Skeletal muscle tissue (tissue), 4 donors: ENCODE results near the gene COL19A1. TPM values are rescaled to one million over a fixed set of nuclear protein-coding genes. Genes with fewer than 3 reads are reported as not detected.

ENCODE experiments used
- H3K27ac ChIP-seq: one replicate; pipeline ENCODE4 v1.7.0; 2013; ENCODE audit warnings: mild to moderate bottlenecking, low read depth, low read length, inconsistent platforms
- H3K27me3 ChIP-seq, 3 donors: one replicate each; pipeline ENCODE4 v1.7.0; 2013; ENCODE audit warnings: low read length in 3 of 3; ENCODE audit not compliant: control insufficient read depth in 3 of 3, insufficient read depth in 3 of 3
- H3K36me3 ChIP-seq, 3 donors: one replicate each; pipeline ENCODE4 v1.7.0; 2013; ENCODE audit warnings: low read length in 3 of 3; ENCODE audit not compliant: control insufficient read depth in 3 of 3, insufficient read depth in 3 of 3
- H3K4me1 ChIP-seq, 3 donors: one replicate each; pipeline ENCODE4 v1.7.0; 2013; ENCODE audit warnings: low read length in 3 of 3, mild to moderate bottlenecking in 3 of 3; ENCODE audit not compliant: control insufficient read depth in 3 of 3, insufficient read depth in 3 of 3
- H3K4me3 ChIP-seq, 3 donors: one replicate each; pipeline ENCODE4 v1.7.0; 2013; ENCODE audit warnings: low read length in 3 of 3
- H3K9ac ChIP-seq, 3 donors: one replicate each; pipeline ENCODE4 v1.7.0; 2013; ENCODE audit warnings: low read length in 3 of 3, mild to moderate bottlenecking in 3 of 3, moderate library complexity in 2 of 3, low read depth in 1 of 3
- H3K9me3 ChIP-seq, 3 donors: one replicate each; pipeline ENCODE4 v1.7.0; 2013; ENCODE audit warnings: low read length in 3 of 3; ENCODE audit not compliant: control insufficient read depth in 3 of 3
- total RNA-seq: library from RNA; depleted of rRNA; stranded (reverse); fragments of >200 nt; gene quantifications from one replicate; pipeline ENCODE4 v1.2.3, GENCODE V29; 2014
- donor health status: Osteomylitis.

The COL19A1 gene
- total RNA-seq, 1 donor from 2014 or later: 10.4 TPM

DNA sequence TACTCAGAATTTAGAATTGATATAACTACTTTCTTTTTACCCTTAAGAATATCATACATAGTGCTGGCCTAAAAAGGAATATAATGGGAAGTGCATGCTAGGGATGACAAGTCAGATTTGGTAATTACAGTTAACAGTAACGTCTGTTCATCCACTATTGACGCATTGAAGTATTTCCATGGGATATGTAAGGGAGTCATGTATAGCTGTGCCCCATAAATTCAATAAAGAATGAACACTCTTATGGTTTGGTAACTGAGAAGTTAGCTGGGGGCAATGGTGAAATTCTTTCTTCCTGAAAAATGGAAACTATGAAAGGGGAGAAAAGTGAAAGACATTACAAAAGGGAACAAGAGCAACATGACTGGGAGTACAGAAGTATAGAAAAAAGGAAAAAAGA lies 2.6 kb upstream of the COL19A1 start:
- no peak overlapping the region for H3K9ac ChIP-seq

DNA sequence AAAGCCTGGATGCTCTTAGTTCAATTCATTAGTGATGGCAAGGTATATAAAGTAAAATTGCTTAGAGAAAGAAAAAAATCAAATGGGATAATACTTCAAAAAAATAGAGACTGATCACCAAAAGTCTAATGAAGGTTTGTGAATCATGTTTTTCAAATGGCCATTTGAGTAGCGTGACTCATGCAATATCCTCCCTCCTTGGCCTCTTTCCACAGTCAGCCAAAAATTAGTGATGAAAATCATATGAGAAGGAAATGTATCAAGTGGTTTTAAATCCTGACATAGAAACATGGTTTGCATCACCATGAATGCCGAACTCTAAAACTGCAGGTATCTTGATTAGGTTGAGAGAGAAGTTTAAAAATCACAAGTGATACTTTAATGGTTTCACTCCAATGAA lies 1.2 kb upstream of the COL19A1 start:
- H3K4me1 ChIP-seq: peaks cover 6 to 15% (median 8%) of the 10 kb centered on the region in 3 donors
- H3K4me3 ChIP-seq: no peak overlapping the region
- H3K9ac ChIP-seq: no peak overlapping the region
- no peak overlapping the region for H3K27ac ChIP-seq
- no peaks in the 10 kb centered on the region for H3K36me3 ChIP-seq
- H3K9me3 ChIP-seq: no peaks in the 10 kb centered on the region
- no peaks in the 10 kb centered on the region for H3K27me3 ChIP-seq

More for the DNA sequence above, 2.6 kb upstream of the COL19A1 start:
- H3K4me3 ChIP-seq: no peak overlapping the region
- H3K27ac ChIP-seq: no peak overlapping the region
- peaks cover 0 to 3% (median 0%) of the 10 kb centered on the region in 3 donors for H3K9me3 ChIP-seq
- no peaks in the 10 kb centered on the region for H3K27me3 ChIP-seq
- H3K4me1 ChIP-seq: peaks cover 6 to 15% (median 8%) of the 10 kb centered on the region in 3 donors
- H3K36me3 ChIP-seq: no peaks in the 10 kb centered on the region

DNA sequence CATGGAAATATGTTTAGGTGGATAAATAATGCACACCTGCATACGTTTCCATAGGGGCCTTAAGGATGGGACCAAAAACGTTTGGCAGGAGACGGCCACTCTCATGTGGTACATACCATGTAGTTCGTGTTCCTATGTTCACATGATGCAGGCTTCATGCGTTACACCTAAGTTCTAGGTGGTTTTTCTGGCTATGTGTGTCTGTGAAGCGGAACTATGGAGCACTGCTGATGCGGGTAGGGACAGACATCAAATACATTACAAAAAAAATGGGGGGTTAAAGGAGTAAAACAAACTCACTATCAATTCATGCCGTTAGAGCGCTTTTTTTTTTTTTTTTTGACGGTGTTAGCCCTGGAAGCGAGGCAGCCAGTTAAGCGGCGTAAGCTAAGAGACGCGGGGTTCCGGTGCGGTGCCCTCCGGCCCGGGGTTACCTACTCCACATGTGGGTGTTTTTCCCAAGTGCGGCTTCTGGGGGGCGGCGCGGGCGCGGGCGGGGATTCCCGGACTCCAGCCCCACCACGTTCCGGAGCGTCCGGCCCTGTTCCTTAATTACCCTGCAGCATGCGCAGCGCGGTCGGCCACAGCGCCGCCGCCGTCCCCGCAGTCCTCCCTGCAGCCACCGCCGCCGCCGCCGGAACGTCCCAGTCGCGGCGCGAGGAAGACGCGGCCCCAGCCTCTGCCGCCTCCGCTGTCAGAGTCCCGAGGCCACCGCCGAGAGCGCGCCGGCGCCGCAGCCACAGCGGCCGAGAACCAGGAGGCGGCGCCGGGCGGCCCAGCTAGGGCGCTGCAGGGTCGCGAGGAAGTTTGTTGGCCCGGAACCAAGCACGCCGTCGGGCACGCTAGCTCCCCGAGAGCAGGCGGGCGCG lies 648 bp downstream of the COL19A1 start:
- Histone ChIP-seq H3K9ac (peak overlapping the region; percentile 72 to 78 (median 77)), H3K27me3 (no peaks in the 10 kb centered on the region), H3K27ac (peak overlapping the region; percentile 33)

DNA sequence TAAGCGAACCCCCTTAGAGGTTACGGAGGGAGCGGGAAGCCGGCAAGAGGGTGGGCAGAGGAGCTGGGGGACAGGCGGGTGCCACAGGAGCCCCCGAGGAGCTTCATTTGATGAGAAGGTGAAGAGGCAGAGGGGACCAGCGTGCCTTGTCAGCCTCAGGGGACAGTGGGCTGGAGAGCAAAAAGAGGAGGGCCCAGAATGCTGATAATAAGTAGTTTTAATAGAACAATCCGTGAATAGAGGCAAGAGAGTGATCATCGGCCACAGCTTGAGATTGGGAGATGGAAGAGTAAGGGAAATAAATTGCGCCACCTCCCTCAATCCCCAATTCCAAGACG lies 1.3 kb downstream of the COL19A1 start:
- H3K9ac ChIP-seq: peak overlapping the region; percentile 72 to 78 (median 77)
- H3K4me1 ChIP-seq: peaks cover 6 to 15% (median 8%) of the 10 kb centered on the region in 3 donors
- no peaks in the 10 kb centered on the region for H3K36me3 ChIP-seq
- H3K27ac ChIP-seq: peak overlapping the region; percentile 33
- peak overlapping the region; percentile 69 to 73 (median 70) for H3K4me3 ChIP-seq
- no peaks in the 10 kb centered on the region for H3K9me3 ChIP-seq
- H3K27me3 ChIP-seq: no peaks in the 10 kb centered on the region

More for the DNA sequence above, 648 bp downstream of the COL19A1 start:
- Histone ChIP-seq H3K4me1 (peaks cover 6 to 15% (median 8%) of the 10 kb centered on the region in 3 donors), H3K9me3 (no peaks in the 10 kb centered on the region), H3K4me3 (peak overlapping the region; percentile 69 to 83 (median 70)), H3K36me3 (no peaks in the 10 kb centered on the region)

DNA sequence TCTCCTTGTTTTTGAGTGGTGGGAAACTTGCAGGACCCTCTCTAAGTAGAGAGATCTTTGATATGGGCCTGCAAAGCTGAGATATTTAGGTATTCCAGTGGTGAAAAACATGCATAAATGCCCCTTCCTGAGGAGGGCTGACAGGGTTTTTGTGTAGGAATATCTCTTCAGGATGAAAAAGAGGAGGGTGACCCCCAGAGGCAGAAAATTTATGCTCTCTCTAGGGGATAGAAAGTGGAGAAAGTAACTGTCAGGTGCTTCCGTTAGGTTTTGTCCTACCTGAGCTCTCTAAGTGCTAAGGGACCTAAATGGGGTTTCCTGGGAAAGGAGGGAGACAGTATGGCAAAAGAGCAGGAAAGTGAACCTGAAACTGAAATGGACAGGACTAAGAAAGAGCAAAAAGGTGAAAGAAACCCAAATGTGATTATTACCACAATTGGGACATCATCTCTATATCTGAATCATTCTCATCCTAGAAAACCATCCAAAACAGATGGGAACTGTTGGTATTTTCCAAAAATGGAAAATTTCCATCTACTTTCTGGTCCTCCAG lies 2.0 kb downstream of the COL19A1 start:
- H3K27ac ChIP-seq: no peak overlapping the region
- no peak overlapping the region for H3K9ac ChIP-seq
- no peaks in the 10 kb centered on the region for H3K36me3 ChIP-seq
- peaks cover 6 to 15% (median 8%) of the 10 kb centered on the region in 3 donors for H3K4me1 ChIP-seq
- H3K4me3 ChIP-seq: no peak overlapping the region
- no peaks in the 10 kb centered on the region for H3K27me3 ChIP-seq
- no peaks in the 10 kb centered on the region for H3K9me3 ChIP-seq

DNA sequence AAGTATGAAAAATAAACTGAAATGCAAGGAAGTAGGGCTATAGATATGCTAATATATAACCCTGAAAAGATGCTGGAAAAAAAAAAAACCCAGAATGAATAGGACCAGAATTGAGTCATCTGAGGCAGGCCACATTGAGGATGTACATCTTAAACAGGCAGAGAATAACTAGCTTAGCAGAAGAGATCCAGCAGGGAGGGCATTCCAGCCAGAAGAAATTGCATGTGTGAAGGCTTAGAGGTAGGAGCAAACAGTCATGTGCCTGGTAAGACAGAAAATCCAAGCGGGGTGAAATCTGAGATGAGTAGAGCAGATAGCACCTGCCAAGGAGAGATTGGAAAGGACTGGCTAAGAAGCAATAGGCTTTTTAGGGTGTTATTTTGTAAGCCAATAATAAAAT lies 2.6 kb downstream of the COL19A1 start:
- Histone ChIP-seq H3K36me3 (no peaks in the 10 kb centered on the region), H3K4me1 (peaks cover 6 to 15% (median 8%) of the 10 kb centered on the region in 3 donors), H3K9ac (no peak overlapping the region), H3K27ac (no peak overlapping the region), H3K9me3 (no peaks in the 10 kb centered on the region), H3K27me3 (no peaks in the 10 kb centered on the region), H3K4me3 (no peak overlapping the region)

DNA sequence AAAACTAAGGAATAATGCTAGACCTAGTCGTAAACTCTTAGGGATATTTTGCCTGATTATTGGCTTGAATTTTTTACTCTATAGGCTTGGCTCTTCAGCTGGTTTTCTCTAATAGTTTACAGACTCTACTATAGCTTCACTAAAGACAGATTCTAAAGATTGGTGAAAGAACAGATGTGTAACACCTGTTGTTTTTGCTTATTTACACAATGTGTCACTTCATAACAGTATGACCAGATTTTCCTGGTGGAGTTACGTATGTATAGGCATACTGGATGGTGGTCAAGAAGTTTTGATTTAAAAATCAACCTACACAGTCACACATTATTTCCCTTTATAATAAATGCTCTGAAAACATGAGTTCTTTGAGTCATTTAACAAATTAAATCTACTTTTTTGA lies 4.8 kb downstream of the COL19A1 start:
- no peaks in the 10 kb centered on the region for H3K36me3 ChIP-seq
- peaks cover 6 to 15% (median 8%) of the 10 kb centered on the region in 3 donors for H3K4me1 ChIP-seq
- H3K9ac ChIP-seq: no peak overlapping the region
- H3K27me3 ChIP-seq: no peaks in the 10 kb centered on the region
- H3K4me3 ChIP-seq: no peak overlapping the region
- no peak overlapping the region for H3K27ac ChIP-seq
- H3K9me3 ChIP-seq: no peaks in the 10 kb centered on the region

DNA sequence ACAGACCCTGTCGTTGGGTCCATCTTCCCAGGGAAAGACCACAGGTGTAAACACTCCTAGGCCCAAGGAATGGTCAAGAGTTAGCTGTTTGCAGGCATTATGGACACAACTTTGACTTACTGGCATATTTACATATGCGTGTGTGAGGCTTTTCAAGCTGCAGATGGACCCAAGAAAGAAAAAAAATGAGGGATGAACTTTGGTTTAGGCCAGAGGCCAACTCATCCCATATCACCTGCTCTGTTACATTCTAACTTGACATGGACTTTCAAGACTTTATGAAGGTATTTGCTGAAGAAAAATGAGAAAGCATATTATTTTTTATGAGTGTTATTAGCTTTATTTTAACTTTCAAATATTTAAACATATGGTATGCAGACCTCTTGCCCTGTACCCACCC lies 6.9 kb downstream of the COL19A1 start:
- Histone ChIP-seq H3K36me3 (no peaks in the 10 kb centered on the region), H3K9ac (no peak overlapping the region), H3K4me1 (peaks cover 0 to 3% (median 0%) of the 10 kb centered on the region in 3 donors), H3K27ac (no peak overlapping the region), H3K4me3 (no peak overlapping the region), H3K27me3 (no peaks in the 10 kb centered on the region), H3K9me3 (no peaks in the 10 kb centered on the region)

DNA sequence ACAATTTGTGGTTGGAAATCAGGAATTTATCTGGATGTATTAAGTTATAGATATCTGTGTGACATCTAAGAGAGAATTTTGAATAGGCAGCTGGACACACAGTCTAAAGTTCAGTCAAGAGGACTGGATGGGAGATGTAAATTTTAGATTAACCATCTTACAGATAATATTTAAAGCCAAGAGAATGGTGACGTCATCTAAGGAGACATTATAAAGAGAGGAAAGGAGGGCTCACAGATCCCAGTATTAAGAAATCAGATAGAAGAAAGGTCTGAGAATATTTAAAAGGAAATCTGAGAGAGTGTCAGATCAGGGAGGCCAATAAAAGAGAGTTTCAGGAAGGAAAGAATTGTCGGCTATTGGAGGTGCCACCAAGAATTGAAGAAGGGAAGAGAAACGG lies 9.4 kb downstream of the COL19A1 start:
- H3K4me3 ChIP-seq: no peak overlapping the region
- H3K9ac ChIP-seq: no peak overlapping the region
- H3K9me3 ChIP-seq: no peaks in the 10 kb centered on the region
- no peaks in the 10 kb centered on the region for H3K4me1 ChIP-seq
- H3K27me3 ChIP-seq: no peaks in the 10 kb centered on the region
- no peak overlapping the region for H3K27ac ChIP-seq
- H3K36me3 ChIP-seq: no peaks in the 10 kb centered on the region

DNA sequence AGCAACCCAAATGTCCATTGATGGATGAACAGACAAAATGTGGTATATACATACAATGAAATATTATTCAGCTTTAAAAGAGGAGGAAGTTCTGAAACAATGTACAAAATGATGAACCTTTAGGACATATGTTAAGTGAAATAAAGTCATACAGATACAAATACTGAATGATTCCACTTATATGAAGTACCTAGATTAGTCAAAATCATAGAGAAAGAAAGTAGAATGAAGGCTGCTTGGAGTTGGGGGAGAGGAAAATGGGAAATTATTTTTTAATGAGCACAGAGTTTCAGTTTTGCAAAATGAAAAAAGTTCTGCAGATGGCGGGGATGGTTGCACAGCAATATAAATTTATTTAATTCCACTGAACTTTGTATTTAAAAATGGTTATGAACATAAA lies 12.4 kb downstream of the COL19A1 start:
- Histone ChIP-seq H3K27me3 (no peaks in the 10 kb centered on the region), H3K9me3 (no peaks in the 10 kb centered on the region), H3K9ac (no peak overlapping the region), H3K36me3 (no peaks in the 10 kb centered on the region), H3K4me1 (no peaks in the 10 kb centered on the region), H3K4me3 (no peak overlapping the region), H3K27ac (no peak overlapping the region)
